ENCODE data around the gene ITGAD.
"Not testable (repeated sequence)": the region's sequence is repeated elsewhere in the genome, so short reads cannot be mapped to it uniquely, and the experiment has no call there.

ITGAD gene

DNA sequence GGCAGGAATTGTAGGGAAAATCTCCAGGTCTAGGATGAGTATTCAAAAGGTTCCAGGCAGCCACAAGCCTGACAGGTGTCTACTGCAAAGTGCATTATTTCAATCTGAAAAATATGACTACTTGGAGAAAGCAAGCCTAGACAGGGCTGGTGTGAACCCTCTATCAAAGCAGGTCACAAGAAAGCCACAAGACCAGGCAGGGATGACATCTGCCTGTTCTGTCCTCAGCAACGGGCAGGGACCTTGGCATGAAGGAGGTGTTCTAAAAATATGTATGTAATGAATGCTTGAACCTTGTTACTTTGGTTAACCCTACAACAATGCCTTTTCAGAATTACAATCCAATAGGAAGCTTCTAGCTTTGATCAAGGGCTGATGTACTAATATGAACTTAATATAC lies 36.2 kb downstream of the ITGAD start:
- no peak overlapping the region for H3K4me3 ChIP-seq (ENCODE audit: low read depth, low read length)

DNA sequence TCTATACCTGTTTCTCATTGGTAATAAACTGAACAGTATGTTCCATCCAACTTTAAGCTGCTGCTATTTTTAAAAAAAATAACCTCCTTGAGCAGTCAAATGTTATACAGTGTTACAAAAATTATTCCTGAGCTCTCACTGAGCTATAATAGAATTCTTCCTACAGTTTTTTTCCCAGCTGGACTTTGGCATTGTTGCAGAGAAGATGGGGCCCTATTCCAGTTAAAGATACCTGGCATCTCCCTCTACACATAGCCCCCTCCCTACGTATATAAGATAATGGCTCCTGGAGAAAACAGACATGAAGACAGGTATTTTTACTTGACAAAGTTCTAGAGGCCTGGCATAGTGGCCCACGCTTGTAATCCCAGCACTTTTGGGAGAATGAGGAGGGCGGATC lies 36.7 kb downstream of the ITGAD start:
- H3K4me3 ChIP-seq (ENCODE audit: low read depth, low read length) = no peak overlapping the region

DNA sequence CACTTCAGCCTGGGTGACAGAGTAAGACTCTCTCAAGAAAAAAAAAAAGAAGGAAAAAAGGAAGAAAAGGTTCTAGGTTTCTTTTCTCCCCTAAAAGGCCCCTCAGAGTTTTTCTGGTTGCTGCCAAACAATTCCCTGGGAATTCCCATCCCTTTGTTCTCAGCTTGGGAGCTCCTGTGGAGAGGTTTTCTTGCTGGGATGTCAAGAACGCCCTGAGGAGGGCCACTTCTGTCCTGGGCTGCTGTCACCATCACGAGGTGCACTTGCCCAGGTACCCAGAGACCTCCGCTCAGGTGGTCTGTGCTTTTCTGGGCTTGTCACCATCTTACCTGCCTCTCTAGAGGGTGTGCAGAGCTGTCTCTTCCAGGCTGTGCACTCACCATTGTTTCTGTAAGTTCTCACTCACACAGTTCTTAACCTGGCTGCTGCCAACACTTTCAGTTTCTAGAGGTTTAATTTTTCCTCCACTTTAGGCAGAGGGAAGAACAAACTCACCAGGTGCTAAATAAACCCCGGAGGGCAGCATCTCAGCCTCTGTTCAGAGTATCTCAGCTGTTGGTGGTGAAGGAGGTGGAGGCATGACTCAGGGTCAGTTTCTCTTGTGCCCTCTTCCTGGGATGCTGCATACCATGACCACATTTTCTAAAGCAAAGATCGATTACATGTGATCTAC lies 37.4 kb downstream of the ITGAD start:
- H3K4me3 ChIP-seq (ENCODE audit: low read depth, low read length) = no peak overlapping the region

DNA sequence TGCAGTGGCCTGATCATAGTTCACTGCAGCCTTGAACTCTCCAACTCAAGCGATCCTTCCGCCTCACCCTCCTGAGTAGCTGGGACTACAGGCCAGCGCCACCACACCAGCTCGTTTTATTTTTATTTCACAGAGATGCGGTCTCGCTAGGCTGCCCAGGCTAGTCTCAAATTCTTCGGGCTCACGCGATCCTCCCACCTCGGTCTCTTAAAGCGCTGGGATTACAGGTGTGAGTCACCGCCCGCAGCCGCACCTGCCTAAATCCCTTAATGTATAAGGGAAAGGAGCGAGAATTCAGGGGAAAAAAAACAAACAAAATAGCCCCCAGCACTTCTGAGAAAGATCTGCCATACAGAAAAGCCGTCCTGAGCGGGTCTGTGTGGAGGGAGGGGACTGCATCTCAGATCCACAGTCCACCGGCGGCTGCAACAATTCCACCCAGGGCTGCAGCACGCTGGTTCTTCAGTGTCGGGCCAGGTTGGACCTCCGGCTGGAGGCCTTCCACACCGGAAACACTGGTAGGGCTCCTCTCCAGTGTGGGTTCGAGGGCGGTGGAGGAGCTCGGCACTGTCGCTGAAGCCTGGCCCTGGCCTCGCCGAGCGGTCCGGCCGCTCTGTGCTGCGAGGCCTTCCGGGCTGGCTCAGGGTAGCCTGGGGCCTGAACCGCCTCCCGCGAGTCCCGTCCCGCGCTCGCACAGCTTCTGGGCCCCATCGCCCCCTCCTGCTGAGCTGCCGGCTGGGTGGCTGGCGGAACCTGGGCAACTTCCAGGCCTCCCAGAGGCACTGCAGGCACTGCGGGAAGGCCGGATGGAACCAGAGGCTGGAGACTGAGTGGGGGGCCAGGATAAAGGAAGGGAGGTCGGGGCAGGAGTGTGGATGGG lies 42.4 kb downstream of the ITGAD start:
- H3K4me3 ChIP-seq (ENCODE audit: low read depth, low read length) = no peak overlapping the region

DNA sequence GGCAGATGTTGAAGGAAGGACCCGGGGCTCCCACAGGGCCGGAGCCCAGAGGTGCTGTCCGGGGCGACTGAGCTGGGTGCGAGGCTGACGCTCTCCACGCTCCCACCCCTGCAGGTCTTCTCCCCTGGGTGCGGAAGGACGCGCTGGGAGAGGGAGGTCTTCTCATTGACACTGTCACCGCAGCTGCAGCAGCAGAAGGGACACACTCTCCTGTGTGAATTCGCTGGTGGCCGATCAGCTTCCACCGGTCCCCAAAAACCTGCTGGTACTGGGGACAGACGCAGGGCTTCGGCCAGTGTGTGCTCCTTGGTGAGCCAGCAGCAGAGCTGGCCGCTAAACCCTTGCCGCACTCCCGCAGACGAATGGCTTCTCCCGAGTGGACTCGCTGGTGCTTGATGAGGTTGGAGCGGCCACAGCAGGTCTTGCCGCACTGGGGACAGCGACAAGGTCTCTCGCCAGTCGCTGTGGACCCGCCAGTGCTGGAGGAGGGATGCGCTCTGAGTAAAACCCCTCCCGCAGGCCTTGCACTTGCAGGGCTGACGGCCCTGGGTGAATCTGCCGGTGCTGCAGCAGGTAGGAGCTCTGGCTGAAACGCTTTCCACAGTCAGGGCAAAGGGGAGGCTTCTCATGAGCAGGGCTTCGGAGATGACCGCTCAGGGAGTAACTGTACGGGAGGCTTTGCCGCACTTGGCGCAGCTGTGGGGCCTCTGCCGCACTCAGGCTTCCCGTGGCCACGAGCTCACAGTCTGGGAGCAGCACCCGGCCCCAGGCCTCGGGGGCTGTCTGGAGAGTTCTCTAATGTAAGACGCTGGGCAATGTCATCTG lies 43.3 kb downstream of the ITGAD start:
- H3K4me3 ChIP-seq (ENCODE audit: low read depth, low read length) = no peak overlapping the region

DNA sequence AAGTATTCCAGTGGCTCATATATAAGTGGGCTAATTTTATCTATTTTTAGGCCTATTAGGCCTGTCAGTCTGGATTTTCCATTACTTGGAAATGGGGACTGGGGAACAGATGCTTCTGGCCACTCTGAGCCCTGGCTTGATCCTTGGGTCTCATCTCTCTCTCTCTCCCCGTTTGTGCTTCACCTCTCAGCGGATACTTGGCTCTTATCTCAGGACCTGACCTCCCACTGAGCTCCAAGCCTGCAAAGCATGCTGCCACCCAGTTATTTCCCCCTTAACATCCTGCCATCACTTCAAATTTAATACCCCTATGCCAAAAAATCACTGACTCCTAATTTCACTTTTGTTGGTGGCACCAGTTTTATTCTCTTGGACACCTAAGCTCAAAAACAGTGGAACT lies 45.3 kb downstream of the ITGAD start:
- no peak overlapping the region for H3K4me3 ChIP-seq (ENCODE audit: low read depth, low read length)

DNA sequence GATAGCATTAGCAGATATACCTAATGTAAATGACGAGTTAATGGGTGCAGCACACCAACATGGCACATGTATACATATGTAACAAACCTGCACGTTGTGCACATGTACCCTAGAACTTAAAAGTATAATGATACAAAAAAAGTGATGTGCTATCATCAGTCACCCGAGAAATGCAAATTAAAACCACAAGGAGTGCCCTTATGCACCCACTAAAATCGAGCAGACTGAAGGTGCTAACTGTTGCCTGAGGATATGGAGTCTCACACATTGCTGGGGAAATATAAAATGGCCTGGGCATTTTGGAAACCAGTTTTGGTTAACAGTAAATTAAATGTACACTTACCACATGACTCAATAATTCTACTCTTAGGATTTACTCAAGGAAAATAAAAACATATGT lies 45.9 kb downstream of the ITGAD start:
- H3K4me3 ChIP-seq (ENCODE audit: low read depth, low read length) = not testable (repeated sequence)

DNA sequence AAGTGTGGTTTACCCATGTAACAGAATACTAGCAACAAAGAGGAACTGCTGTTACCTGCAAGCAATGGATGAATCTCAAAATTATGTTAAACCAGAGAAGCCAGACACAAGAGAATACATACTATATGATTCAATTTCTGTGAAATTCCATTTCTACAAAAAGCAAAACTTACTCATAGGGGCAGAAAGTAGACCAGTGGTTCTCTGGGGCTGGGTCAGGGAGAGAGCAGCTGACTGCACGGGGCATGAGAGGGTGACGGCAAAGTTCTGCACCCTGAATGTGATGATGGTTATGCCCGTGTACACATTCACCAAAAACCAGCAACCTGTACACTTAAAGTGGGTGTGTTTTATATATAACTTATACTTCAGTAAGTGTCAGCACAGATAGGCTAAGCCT lies 46.4 kb downstream of the ITGAD start:
- no peak overlapping the region for H3K4me3 ChIP-seq (ENCODE audit: low read depth, low read length)

DNA sequence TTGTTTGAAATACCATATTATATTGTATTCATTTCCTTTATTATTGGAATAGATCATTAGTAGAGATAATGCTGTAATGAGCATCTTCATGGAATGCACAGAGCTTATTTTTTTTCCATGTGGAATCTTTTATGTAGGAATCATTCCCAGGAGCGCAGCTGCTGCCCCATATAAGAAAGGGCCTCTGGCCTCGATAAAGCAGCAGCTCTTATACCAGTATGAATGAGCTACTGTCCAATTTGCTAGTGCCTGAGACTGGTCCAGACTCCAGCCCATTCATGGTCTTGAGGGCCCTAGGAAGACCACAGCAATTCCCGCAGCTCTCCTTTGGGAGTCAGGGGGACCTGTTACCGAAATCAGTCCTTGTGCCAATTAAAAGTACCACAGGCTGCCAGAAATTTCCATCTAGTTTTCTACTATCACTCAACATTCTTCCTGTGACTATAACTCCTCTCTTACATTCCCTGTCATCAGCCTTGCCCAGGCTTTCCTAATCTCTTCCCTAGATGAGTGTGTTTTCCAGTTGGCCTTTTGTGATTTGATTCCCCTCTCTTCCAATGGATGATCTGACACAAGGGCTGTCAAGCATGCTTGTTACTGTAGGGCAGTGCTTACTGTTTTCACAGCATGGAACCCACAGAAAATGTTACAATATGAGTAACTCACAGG lies 47.5 kb downstream of the ITGAD start:
- H3K4me3 ChIP-seq (ENCODE audit: low read depth, low read length) = no peak overlapping the region

DNA sequence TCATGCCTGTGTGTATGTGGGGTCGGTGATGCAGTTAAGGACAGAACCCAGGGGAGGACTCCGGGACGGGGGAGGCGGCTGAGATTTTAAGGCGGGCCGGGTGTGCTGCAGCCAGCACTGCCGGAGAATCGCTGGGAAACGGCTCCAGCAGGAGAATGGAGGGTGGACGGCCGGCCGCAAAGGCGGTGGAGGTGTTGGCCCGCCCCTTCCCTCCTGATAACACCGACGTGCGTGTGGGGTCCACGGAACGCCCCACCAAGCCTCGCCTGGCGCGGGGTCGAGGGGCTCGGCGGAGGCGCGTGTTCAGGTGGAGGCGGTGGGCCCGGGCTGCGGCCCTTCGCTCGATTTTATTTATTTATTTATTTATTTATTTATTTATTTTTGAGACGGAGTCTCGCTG lies 48.8 kb downstream of the ITGAD start:
- H3K4me3 ChIP-seq (ENCODE audit: low read depth, low read length) = no peak overlapping the region

DNA sequence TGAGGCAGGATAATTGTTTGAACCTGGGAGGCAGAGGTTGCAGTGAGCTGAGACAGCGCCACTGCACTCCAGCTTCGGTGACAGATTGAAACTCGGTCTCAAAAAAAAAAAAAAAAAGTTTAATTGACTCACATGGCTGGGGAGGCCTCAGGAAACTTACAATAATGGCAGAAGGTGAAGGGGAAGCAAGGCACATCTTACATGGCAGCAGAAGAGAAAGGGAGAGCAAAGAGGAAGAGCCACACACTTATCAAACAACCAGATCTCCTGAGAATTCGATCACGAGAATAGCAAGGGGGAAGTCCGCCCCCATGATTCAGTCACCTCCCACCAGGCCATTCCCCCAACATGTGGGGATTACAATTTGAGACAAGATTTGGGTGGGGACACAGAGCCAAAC lies 52.8 kb downstream of the ITGAD start:
- not testable (repeated sequence) for H3K4me3 ChIP-seq (ENCODE audit: low read depth, low read length)

DNA sequence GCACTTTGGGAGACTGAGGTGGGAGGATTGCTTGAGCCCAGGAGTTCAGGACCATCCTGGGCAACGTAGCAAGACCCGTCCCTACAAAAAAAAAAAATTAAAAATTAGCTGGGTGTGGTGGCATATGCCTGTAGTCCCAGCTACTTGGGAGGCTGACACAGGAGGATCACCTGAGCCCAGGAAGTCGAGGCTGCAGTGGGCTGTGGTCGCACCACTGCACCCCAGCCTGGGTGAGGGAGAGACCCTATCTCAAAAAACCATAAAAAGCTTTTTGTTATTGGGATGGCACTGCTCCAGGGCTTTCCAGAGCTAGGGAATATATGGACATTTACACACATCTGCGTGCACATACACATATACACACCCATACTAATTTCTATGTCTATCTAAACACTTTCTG lies 58.1 kb downstream of the ITGAD start:
- H3K4me3 ChIP-seq (ENCODE audit: low read depth, low read length) = no peak overlapping the region

DNA sequence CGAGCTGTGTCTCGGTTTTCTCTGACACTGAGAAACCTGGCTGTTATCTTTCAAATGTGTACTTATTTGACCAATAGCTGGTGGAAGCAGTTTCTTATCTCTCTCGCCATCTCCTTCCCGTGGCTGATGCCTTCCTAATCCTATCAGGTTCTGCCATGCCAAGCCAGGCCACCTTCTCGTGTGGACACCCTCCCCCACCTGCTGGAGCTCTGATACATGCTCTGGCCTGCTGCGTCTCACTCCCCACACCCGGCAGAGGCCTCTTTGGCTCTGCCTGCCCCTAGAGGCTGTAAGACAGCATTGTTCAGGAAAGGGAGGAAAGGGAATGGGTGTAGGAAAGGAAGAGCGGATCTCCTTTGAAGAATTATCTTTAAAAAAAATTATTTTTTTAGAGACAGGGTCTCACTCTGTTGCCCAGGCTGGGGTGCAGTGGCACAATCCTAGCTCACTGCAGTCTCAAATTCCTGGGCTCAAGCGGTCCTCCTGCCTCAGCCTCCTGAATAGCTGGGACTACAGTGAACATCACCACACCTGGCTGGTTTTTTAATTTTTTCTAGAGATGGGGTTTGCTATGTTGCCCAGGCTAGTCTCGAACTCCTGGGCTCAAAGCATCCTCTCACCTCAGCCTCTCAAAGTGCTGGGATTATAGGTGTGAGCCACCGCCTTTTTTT lies 58.7 kb downstream of the ITGAD start:
- H3K4me3 ChIP-seq (ENCODE audit: low read depth, low read length) = no peak overlapping the region

DNA sequence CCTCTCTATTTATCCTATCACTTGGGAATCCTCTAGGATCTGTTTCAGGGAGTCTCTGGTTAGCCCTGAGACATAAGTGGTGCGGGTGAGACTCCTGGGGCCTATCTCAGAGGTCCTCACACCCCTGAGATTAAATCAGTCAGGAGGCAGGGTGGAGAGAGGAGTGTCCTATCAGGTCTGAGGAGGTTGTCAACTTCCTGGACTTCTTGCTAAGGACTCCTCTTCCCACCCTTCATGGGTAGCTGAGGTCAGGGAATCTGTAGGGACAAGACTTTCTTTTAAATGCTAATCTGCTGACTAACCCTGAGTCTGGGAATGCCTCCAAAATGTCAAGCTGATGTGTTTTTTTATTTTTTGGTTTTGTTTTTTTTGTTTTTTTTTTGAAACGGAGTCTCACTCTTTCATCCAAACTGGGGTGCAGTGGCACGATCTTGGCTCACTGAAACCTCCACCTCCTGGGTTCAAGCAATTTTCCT lies 59.5 kb downstream of the ITGAD start:
- H3K4me3 ChIP-seq (ENCODE audit: low read depth, low read length) = no peak overlapping the region

DNA sequence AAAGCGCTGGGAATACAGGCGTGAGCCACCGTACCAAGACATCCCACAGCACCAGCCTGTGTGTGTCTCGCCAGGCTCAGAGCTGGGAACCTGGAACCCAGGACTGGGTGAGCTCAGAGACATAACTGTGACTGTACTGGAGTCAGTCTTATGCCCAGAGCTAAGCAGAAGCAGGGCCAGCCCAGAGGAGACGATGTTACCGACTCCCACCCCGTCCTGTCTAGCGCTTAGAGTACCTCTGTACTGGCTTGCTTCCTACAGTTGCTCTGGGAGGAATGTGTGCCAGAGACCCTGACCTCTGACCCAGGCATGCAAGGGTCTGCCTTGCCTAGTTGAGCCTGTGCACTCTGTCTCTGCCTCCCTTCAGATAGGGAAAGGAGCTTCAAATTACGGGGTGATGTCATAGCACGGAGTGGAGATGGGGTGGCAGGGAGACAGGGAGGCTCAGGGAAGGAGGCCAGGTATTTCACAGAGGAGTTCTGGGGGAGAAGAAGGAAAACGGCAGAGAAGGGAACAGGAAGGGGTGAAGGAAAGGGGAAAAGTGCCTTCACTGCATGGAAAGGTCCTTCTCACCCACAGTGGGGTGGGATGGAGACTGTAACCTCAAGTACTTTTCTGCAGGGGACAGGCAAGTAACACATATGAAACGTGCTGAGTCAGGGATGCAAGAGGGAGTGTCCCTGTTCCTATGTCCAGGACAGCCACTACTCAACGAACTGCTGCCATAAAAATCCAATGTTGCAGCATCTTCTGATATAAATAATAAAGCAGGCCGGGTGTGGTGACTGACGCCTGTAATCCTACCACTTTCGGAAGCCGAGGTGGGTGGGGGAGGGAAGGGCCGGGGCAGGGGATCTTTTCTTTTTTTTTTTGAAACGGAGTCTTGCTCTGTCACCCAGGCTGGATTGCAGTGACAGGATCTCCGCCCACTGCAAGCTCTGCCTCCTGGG lies 60.4 kb downstream of the ITGAD start:
- no peak overlapping the region for H3K4me3 ChIP-seq (ENCODE audit: low read depth, low read length)

DNA sequence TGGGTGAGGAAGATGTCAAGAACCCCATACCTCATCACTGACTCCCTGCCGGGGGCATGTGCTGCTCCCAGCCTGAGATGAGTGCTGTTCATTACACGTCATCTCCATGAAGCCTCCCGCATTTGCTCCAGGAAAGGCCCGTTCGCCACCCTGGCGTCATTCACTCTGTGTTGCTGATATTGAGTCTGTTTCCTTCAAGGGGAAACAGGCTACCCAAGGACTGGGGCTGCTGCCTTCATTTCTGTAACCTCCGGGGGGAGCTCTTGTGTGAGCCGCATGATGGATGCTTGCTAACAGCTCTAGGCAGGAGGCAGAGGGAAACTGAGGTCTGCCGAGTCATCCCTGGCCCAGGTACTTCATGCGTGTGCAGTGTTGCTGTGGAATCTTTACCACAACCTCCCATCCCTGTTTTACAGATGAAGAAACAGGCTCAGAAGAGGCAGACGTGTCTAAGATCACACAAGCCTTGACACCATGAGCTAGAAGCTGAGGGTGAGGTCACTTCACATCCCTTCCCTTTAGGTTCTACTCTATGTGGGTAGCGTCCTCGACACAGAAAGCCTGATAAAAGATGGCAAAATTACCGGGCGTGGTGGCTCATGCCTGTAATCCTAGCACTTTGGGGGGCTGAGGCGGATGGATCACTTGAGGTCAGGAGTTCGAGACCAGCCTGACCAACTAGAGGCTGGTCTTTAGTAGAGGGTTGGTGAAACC lies 62.6 kb downstream of the ITGAD start:
- no peak overlapping the region for H3K4me3 ChIP-seq (ENCODE audit: low read depth, low read length)

DNA sequence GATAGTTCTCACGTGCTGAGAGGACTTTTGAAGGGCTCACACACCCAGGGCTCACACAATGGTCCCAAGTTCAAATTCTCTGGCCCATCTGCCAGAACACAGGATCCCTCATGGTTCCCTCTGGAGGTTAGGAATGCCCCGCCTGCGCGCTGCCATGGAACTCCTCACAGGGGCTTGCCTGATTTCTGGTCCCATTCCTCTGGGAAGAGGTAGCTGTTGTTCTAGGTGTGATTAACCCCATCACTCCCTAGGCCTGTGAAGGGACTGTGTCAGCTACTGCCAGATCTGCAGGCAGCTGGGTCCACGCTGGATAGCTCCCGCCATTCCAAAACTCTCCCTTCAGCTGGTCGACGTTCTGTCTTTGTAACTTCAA lies 63.8 kb downstream of the ITGAD start:
- no peak overlapping the region for H3K4me3 ChIP-seq (ENCODE audit: low read depth, low read length)

DNA sequence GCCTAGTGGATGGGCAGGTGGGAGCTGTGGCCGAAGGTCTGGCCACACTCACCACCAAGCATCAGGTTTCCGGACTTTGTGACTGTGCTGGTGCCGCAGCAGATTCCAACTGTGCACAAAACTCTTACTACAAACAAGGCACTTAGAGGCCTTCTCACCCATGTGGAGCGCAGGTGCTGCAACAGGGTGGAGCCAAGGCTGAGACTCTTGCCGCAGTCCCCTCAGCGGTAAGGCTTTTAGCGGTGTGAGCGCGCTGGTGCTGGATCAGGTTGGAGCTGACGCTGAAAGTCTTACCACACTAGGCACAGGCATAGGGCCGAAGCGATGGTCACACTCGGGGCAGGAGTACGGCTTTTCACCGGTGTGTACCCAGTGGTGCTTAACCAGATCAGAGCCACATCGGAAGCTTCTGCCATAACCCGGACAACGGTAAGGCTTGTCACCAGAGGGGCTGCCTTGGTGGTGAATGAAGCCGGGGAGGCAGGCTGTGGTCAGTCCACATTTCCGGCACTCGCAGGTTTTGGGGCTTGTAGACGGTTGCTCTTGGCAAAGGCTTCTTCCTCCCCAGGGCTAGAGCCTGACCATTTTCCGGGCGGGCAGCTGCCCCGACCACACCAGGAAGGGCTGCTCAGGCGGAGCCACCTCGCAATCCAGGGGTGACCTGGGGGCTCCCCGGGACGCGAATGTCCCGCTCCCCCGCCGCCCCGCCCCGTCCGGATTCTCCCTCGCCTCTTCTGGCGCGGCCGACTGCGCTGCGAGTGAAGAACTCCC lies 65.1 kb downstream of the ITGAD start:
- peak overlapping the region; percentile 85 for H3K4me3 ChIP-seq (ENCODE audit: low read depth, low read length)
